Right lobe of liver (tissue), 6 donors: Measurements from ENCODE around the gene GLT1D1. TPM values are rescaled to one million over a fixed set of nuclear protein-coding genes. Genes with fewer than 3 reads are reported as not detected.

Source experiments
- ATAC-seq, 4 donors: fragments of 200-7000 bp; cut with Tn5 transposase; one replicate each; pipeline ENCODE4 v1.9.1; 2020; ENCODE audit warnings: mild to moderate bottlenecking in 4 of 4, moderate library complexity in 4 of 4
- DNase-seq, 3 donors: peaks; one replicate each; pipeline ENCODE4 v3.0.0-alpha.2; 2020
- H3K27ac ChIP-seq, 3 donors: fragments of 200-600 bp; one replicate each; pipeline ENCODE4 v1.8.0; 2022
- H3K27me3 ChIP-seq, 2 donors: fragments of 200-600 bp; one replicate each; pipeline ENCODE4 v1.8.0; 2022
- H3K36me3 ChIP-seq, 4 donors: fragments of 200-600 bp; sonication (generic) in 1 of 4; one replicate each; pipeline versions ENCODE4 v1.5.1 to v1.8.0; 2017 to 2022; ENCODE audit warnings: control low read depth in 1 of 4
- H3K4me1 ChIP-seq, 4 donors: fragments of 200-600 bp; sonication (generic) in 1 of 4; one replicate each; pipeline versions ENCODE4 v1.5.1 to v1.8.0; 2017 to 2022; ENCODE audit warnings: control low read depth in 1 of 4
- H3K4me3 ChIP-seq, 3 donors: fragments of 200-600 bp; one replicate each; pipeline ENCODE4 v1.8.0; 2022
- H3K9me3 ChIP-seq, 4 donors: fragments of 200-600 bp; sonication (generic) in 1 of 4; one replicate each; pipeline versions ENCODE4 v1.5.1 to v1.8.0; 2017 to 2022; ENCODE audit warnings: control low read depth in 1 of 4
- CTCF ChIP-seq, 4 donors: fragments of 200-600 bp in 3 of 4; fragments of 450-650 bp in 1 of 4; IDR thresholded peaks; one replicate each; pipeline versions ENCODE4 v1.5.1 to v1.8.0; 2016 to 2022; ENCODE audit warnings: antibody characterized with exemption in 4 of 4, mild to moderate bottlenecking in 2 of 4
- POLR2A ChIP-seq: fragments of 450-650 bp; IDR thresholded peaks from one replicate; pipeline ENCODE4 v1.6.1; 2017; ENCODE audit warnings: antibody characterized with exemption, mild to moderate bottlenecking
- WGBS: methylation state at CpG from one replicate; pipeline ENCODE4 v1.1.6; 2018; ENCODE audit warnings: low coverage, low lambda C conversion rate; ENCODE audit not compliant: insufficient coverage; ENCODE audit errors: missing lambda C conversion rate; 5-methylcytosine and 5-hydroxymethylcytosine counted together
- intact Hi-C, 2 donors: fragments of 100-400 bp; cut with DNase I; formaldehyde crosslinking; loops; one replicate each; pipeline versions ENCODE4 v1.11.2 to v1.14.1; 2022
- total RNA-seq, 6 experiments: library from RNA; depleted of rRNA in 2 of 6; stranded (reverse); fragments of >200 nt in 2 of 6; fragmentation: NEBNext Ultra II Directional in 3 of 6; extraction: Animal tissue kit (Norgen Biotek cat#: 25700) in 3 of 6; gene quantifications; one replicate each; pipeline versions ENCODE4 v1.1.0 to v1.2.4, GENCODE V29; 2016 to 2023
- donor health status: DM: no; HTN: yes; CAD: no.
- donor health status: DM: no; HTN: no; CAD: no.
- donor health status: DM: no; HTN: no; CAD: no.
- donor health status: DM: no; HTN: yes; CAD: no.
- donor health status: DM: no; HTN: yes; CAD: no.

Gene GLT1D1
- total RNA-seq, 6 experiments from 2014 or later = 14.9 to 21.9 (median 20.2) TPM

- peaks cover 0 to 35% (median 9%) of the 10 kb centered on the region in 4 donors for H3K4me1 ChIP-seq
- intact Hi-C loops = loop anchor here in 1 of 2 donors (5.0 kb wide), 1 partner anchor 92 kb away; no protein-coding TSS in a partner anchor
- H3K27ac ChIP-seq = peak overlapping the region; percentile 76 to 81 (median 78)
- no peaks in the 10 kb centered on the region for H3K36me3 ChIP-seq
- 31% methylated on average over 1 of the region's 1 CpG for WGBS
- no peaks in the 10 kb centered on the region for H3K9me3 ChIP-seq
- ATAC-seq (peak; percentile 52 to 75 (median 64)), DNase-seq (peak in 1 of 3 donors; percentile 56)
- no peak for TF ChIP-seq POLR2A
- TF ChIP-seq CTCF (IDR thresholded peaks at IDR 0.05) = no peak
- H3K4me3 ChIP-seq = no peak overlapping the region
- no peaks in the 10 kb centered on the region for H3K27me3 ChIP-seq
Measured at GRCh38 chr12:128909653-128910052, 56.4 kb downstream of the GLT1D1 start.

- Histone ChIP-seq H3K4me3 (no peak overlapping the region), H3K27me3 (no peaks in the 10 kb centered on the region), H3K9me3 (no peaks in the 10 kb centered on the region), H3K27ac (peak overlapping the region; percentile 76 to 81 (median 78)), H3K4me1 (peaks cover 0 to 35% (median 7%) of the 10 kb centered on the region in 4 donors), H3K36me3 (peaks cover 0 to 2% (median 0%) of the 10 kb centered on the region in 4 donors)
- DNase-seq (no peak), ATAC-seq (no peak)
- WGBS = 83% methylated on average over 9 of the region's 10 CpGs
- intact Hi-C loops = no loop called here
- TF ChIP-seq POLR2A (no peak), CTCF (IDR thresholded peaks at IDR 0.05) (no peak)
Measured at GRCh38 chr12:128910629-128911028, 57.4 kb downstream of the GLT1D1 start.

GRCh38 chr12:128911861-128912260 lies 58.6 kb downstream of the GLT1D1 start:
- ATAC-seq = no peak
- DNase-seq = no peak
- Histone ChIP-seq H3K4me3 (no peak overlapping the region), H3K27ac (no peak overlapping the region), H3K4me1 (peaks cover 0 to 23% (median 4%) of the 10 kb centered on the region in 4 donors), H3K27me3 (no peaks in the 10 kb centered on the region), H3K36me3 (peaks cover 0 to 2% (median 0%) of the 10 kb centered on the region in 4 donors), H3K9me3 (no peaks in the 10 kb centered on the region)
- intact Hi-C loops = no loop called here
- WGBS = 70% methylated on average over 3 of the region's 5 CpGs
- TF ChIP-seq POLR2A (no peak), CTCF (IDR thresholded peaks at IDR 0.05) (no peak)

- no peak for TF ChIP-seq POLR2A
- no peak for TF ChIP-seq CTCF (IDR thresholded peaks at IDR 0.05)
- DNase-seq (no peak), ATAC-seq (no peak)
- H3K27ac ChIP-seq = no peak overlapping the region
- 58% methylated on average over 8 of the region's 11 CpGs for WGBS
- intact Hi-C loops = no loop called here
- H3K4me1 ChIP-seq = peaks cover 0 to 5% (median 0%) of the 10 kb centered on the region in 4 donors
- H3K4me3 ChIP-seq = no peak overlapping the region
- peaks cover 0 to 2% (median 0%) of the 10 kb centered on the region in 4 donors for H3K36me3 ChIP-seq
- H3K27me3 ChIP-seq = no peaks in the 10 kb centered on the region
- no peaks in the 10 kb centered on the region for H3K9me3 ChIP-seq
Measured at GRCh38 chr12:128914908-128915563, 61.8 kb downstream of the GLT1D1 start.
